HCT116 (cell line): ENCODE measurements around the gene VSNL1. TPM values are rescaled to one million over a fixed set of nuclear protein-coding genes. Genes with fewer than 3 reads are reported as not detected.

Experiments
- ATAC-seq: fragments of 200-7000 bp; cut with Tn5 transposase; 2 replicates; pipeline ENCODE4 v1.9.1; 2020; ENCODE audit warnings: mild to moderate bottlenecking, moderate library complexity
- BruUV-seq: library from RNA; stranded (reverse); fragments of 400-500 nt; replicated peaks from 2 replicates; lab custom pipeline; 2021; lab: Mats Ljungman, UMichigan
- CTCF ChIA-PET: fragments of 300-600 bp; sonication (Branson Sonifier 250); formaldehyde crosslinking; loops from one replicate; lab custom pipeline; 2021; ENCODE audit warnings: antibody characterized with exemption; lab: Charles Lee
- POLR2A ChIA-PET: fragments of 300-600, 350-600 bp; sonication (Branson Sonifier 250); formaldehyde crosslinking; loops from one replicate; lab custom pipeline; 2021; ENCODE audit warnings: antibody characterized with exemption; lab: Charles Lee
- RAD21 ChIA-PET, 2 experiments: fragments of 300-600 bp; sonication (Branson Sonifier 250); formaldehyde crosslinking; loops; one replicate each; lab custom pipeline; 2023; ENCODE audit warnings: low total read pairs in 2 of 2; ENCODE audit not compliant: uncharacterized antibody in 2 of 2, unreplicated experiment in 2 of 2, low non-redundant PET in 1 of 2; lab: Charles Lee
- DNase-seq: peaks from one replicate; pipeline ENCODE4 v3.0.0-alpha.2; 2010; ENCODE audit warnings: low read depth, low spot score
- H2AFZ ChIP-seq: fragments of 200-600 bp; shearing (Covaris generic), sonication (generic); 2 replicates; pipeline ENCODE4 v1.6.1; 2017; ENCODE audit warnings: low read depth, mixed run types, mixed read lengths, antibody characterized with exemption, low read length; ENCODE audit not compliant: poor library complexity, severe bottlenecking
- H3K27ac ChIP-seq: 2 replicates; pipeline ENCODE4 v1.5.1; 2012; ENCODE audit warnings: low read depth, low read length
- H3K27me3 ChIP-seq: fragments of 200-600 bp; sonication (generic); 2 replicates; pipeline ENCODE4 v1.6.1; 2016; ENCODE audit warnings: mixed run types, low read length, mixed read lengths; ENCODE audit not compliant: insufficient read depth
- H3K36me3 ChIP-seq, 2 experiments: fragments of 200-500 bp in 1 of 2; fragments of 200-600 bp in 1 of 2; sonication (Bioruptor generic) in 1 of 2; sonication (generic) in 1 of 2; 2 replicates each; pipeline versions ENCODE4 v1.5.1 to v1.6.1; 2014 to 2016; ENCODE audit warnings: low read length in 2 of 2, inconsistent platforms in 1 of 2, mixed read lengths in 1 of 2, mixed run types in 1 of 2; ENCODE audit not compliant: insufficient read depth in 2 of 2, control insufficient read depth in 1 of 2
- H3K4me1 ChIP-seq, 2 experiments: fragments of 200-600 bp in 1 of 2; sonication (generic) in 1 of 2; 2 replicates each; pipeline versions ENCODE4 v1.5.1 to v1.6.1; 2012 to 2017; ENCODE audit warnings: low read length in 2 of 2, inconsistent platforms in 1 of 2, mild to moderate bottlenecking in 1 of 2, mixed read lengths in 1 of 2, mixed run types in 1 of 2, moderate library complexity in 1 of 2; ENCODE audit not compliant: insufficient read depth in 2 of 2, control insufficient read depth in 1 of 2
- H3K4me2 ChIP-seq: fragments of 200-600 bp; sonication (generic); 2 replicates; pipeline ENCODE4 v1.6.1; 2017; ENCODE audit warnings: mixed run types, low read length, mixed read lengths
- H3K4me3 ChIP-seq, 2 experiments: fragments of 200-600 bp in 1 of 2; sonication (generic) in 1 of 2; replicated peaks in 1 of 2; 2 replicates each; pipeline ENCODE4 v1.5.1; 2011 to 2016; ENCODE audit warnings: low read length in 2 of 2, control low read depth in 1 of 2, low read depth in 1 of 2, mild to moderate bottlenecking in 1 of 2, mixed read lengths in 1 of 2, mixed run types in 1 of 2
- H3K79me2 ChIP-seq: fragments of 200-600 bp; sonication (generic); 2 replicates; pipeline ENCODE4 v1.6.1; 2017; ENCODE audit warnings: mild to moderate bottlenecking, mixed run types, low read length, moderate library complexity, mixed read lengths; ENCODE audit not compliant: insufficient read depth
- H3K9ac ChIP-seq: fragments of 200-600 bp; sonication (generic); 2 replicates; pipeline ENCODE4 v1.6.1; 2016; ENCODE audit warnings: low read length, mixed read lengths
- H3K9me2 ChIP-seq: fragments of 200-600 bp; sonication (generic), shearing (Covaris generic); 2 replicates; pipeline ENCODE4 v1.6.1; 2017; ENCODE audit warnings: mixed run types, mild to moderate bottlenecking, moderate library complexity; ENCODE audit not compliant: insufficient read depth
- H3K9me3 ChIP-seq, 2 experiments: fragments of 200-500 bp in 1 of 2; fragments of 200-600 bp in 1 of 2; sonication (Bioruptor generic) in 1 of 2; sonication (generic) in 1 of 2; 2 replicates each; pipeline ENCODE4 v1.6.1; 2014 to 2017; ENCODE audit warnings: low read length in 2 of 2, mixed read lengths in 2 of 2, inconsistent platforms in 1 of 2, low read depth in 1 of 2, mild to moderate bottlenecking in 1 of 2, mixed run types in 1 of 2, moderate library complexity in 1 of 2; ENCODE audit not compliant: control insufficient read depth in 1 of 2, insufficient read depth in 1 of 2
- H4K20me1 ChIP-seq: fragments of 200-600 bp; sonication (generic), shearing (Covaris generic); 2 replicates; pipeline ENCODE4 v1.6.1; 2017; ENCODE audit warnings: mixed run types, mild to moderate bottlenecking, moderate library complexity; ENCODE audit not compliant: insufficient read depth
- CBX3 ChIP-seq: IDR thresholded peaks from 2 replicates; pipeline ENCODE4 v1.6.1; 2012; ENCODE audit warnings: low read depth
- CEBPB ChIP-seq: IDR thresholded peaks from 2 replicates; pipeline ENCODE4 v1.6.1; 2012; ENCODE audit warnings: low read depth
- EGR1 ChIP-seq: IDR thresholded peaks from 2 replicates; pipeline ENCODE4 v1.6.1; 2012; ENCODE audit warnings: low read depth
- ELF1 ChIP-seq: IDR thresholded peaks from 2 replicates; pipeline ENCODE4 v1.6.1; 2012; ENCODE audit warnings: low read depth, borderline replicate concordance
- EZH2 ChIP-seq: fragments of 200-600 bp; sonication (generic); IDR thresholded peaks from 2 replicates; pipeline ENCODE4 v1.6.1; 2017; ENCODE audit warnings: antibody characterized with exemption, mixed run types
- EZH2phosphoT487 ChIP-seq: fragments of 200-600 bp; IDR thresholded peaks from 2 replicates; pipeline ENCODE4 v1.6.1; 2018; ENCODE audit warnings: antibody characterized with exemption, borderline replicate concordance
- FOSL1 ChIP-seq: IDR thresholded peaks from 2 replicates; pipeline ENCODE4 v1.6.1; 2012; ENCODE audit warnings: low read depth
- POLR2A ChIP-seq: IDR thresholded peaks from 2 replicates; pipeline ENCODE4 v1.7.0; 2011; ENCODE audit warnings: borderline replicate concordance; ENCODE audit not compliant: insufficient read depth, insufficient read length; ENCODE audit errors: extremely low read depth
- POLR2AphosphoS5 ChIP-seq: IDR thresholded peaks from 2 replicates; pipeline ENCODE4 v1.6.1; 2011; ENCODE audit warnings: mild to moderate bottlenecking, low read depth, low read length, moderate library complexity
- SIN3A ChIP-seq: IDR thresholded peaks from 2 replicates; pipeline ENCODE4 v1.6.1; 2012; ENCODE audit warnings: low read depth
- SRF ChIP-seq: IDR thresholded peaks from 2 replicates; pipeline ENCODE4 v1.6.1; 2012; ENCODE audit warnings: low read depth
- TCF7L2 ChIP-seq: IDR thresholded peaks from 2 replicates; pipeline ENCODE4 v1.7.0; 2011; ENCODE audit warnings: borderline replicate concordance, inconsistent platforms; ENCODE audit not compliant: insufficient read depth, insufficient read length; ENCODE audit errors: extremely low read depth
- YY1 ChIP-seq: IDR thresholded peaks from 2 replicates; pipeline ENCODE4 v1.6.1; 2011; ENCODE audit warnings: low read length, low read depth, moderate library complexity, mild to moderate bottlenecking; ENCODE audit not compliant: insufficient replicate concordance; ENCODE audit errors: extremely low read depth
- ZNF274 ChIP-seq: fragments of 200-500 bp; sonication (Bioruptor generic); IDR thresholded peaks from 2 replicates; pipeline ENCODE4 v1.6.1; 2014; ENCODE audit warnings: mild to moderate bottlenecking, low read depth, low read length, inconsistent platforms
- intact Hi-C: fragments of 100-400 bp; cut with micrococcal nuclease; formaldehyde crosslinking; loops from 2 replicates; pipeline ENCODE4 v1.10.0; 2022
- total RNA-seq: library from RNA; stranded (reverse); gene quantifications from one replicate; pipeline ENCODE4 v1.2.1, GENCODE V29; 2021; ENCODE audit not compliant: unreplicated experiment
- TF ChIP-seq, protein P1 (sequence below), 3 experiments: fragments of 200-600 bp in 1 of 3; sonication (generic) in 1 of 3; IDR thresholded peaks in 2 of 3; conservative IDR thresholded peaks in 1 of 3; 2 replicates each; pipeline ENCODE4 v1.5.1; 2012 to 2017; ENCODE audit warnings: low read depth in 2 of 3, low read length in 2 of 3, antibody characterized with exemption in 1 of 3, borderline replicate concordance in 1 of 3, control low read depth in 1 of 3, mild to moderate bottlenecking in 1 of 3, mixed read lengths in 1 of 3, mixed run types in 1 of 3, moderate library complexity in 1 of 3; ENCODE audit not compliant: insufficient read depth in 1 of 3
- TF ChIP-seq, protein P2 (sequence below): IDR thresholded peaks from 2 replicates; pipeline ENCODE4 v1.6.1; 2011; ENCODE audit warnings: mild to moderate bottlenecking, low read length, moderate library complexity; ENCODE audit not compliant: insufficient replicate concordance; ENCODE audit errors: extremely low read depth
- TF ChIP-seq, protein P3 (sequence below): IDR thresholded peaks from 2 replicates; pipeline ENCODE4 v1.6.1; 2012

VSNL1 gene
- total RNA-seq, 1 experiment from 2014 or later = 4.6 TPM

DNA sequence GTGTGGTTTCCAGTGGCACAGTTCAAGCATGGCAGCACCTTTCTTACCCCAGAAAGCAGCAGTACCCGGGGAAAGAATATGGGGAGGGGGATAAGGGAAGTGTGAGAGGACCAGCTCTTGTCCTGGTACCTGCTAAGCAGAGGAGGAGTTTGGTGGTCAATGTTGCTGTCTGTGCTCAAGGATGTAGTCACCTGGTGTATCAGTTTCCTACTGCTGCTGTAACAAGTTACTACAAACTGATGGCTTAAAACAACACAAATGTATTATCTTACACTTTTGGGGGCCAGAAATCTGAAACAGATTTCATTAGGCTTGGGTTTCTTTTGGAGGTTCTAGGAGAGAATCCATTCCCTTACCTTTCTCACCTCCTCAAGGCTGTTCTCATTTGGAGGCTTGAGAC is 77.5 kb downstream of the VSNL1 start:
- ChIA-PET POLR2A (no interaction called here), CTCF (no interaction called here), RAD21 (no interaction called here)
- Histone ChIP-seq H2AFZ (no peak overlapping the region), H3K9me2 (no peaks in the 10 kb centered on the region), H3K4me2 (no peak overlapping the region), H3K4me1 (peaks cover 0 to 69% of the 10 kb centered on the region in 2 experiments; a peak in 2 of 4 replicates), H4K20me1 (no peaks in the 10 kb centered on the region), H3K36me3 (no peaks in the 10 kb centered on the region), H3K4me3 (no peak overlapping the region), H3K27ac (no peak overlapping the region), H3K9me3 (no peaks in the 10 kb centered on the region), H3K27me3 (no peaks in the 10 kb centered on the region), H3K9ac (no peak overlapping the region), H3K79me2 (no peaks in the 10 kb centered on the region)
- BruUV-seq = no TSS peak
- ATAC-seq = no peak
- TF ChIP-seq POLR2AphosphoS5 (no peak), CBX3 (peak; percentile 31; the same call in 1 of the 2 replicates)
- intact Hi-C loops = no loop called here
- no peak for DNase-seq

DNA sequence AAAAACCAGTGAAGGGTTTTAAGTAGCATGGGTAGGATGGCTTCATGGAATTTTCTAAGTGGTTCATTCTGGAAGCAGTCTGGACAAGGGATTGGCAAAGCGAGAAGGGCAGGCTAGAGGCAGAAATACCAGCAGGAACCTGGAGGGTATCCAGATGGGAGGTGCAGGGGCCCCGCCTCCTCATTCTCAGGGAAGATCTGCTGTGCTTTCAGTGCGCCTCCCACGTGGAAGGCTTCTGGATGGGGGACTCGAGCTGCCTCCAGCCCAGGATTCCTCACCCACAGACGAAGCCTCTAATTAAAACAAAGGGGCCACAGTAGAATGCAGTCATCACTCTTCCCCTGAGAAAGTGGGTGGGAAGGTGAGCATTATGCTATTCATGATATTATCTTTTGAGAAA is 79.8 kb downstream of the VSNL1 start:
- intact Hi-C loops = no loop called here
- Histone ChIP-seq H3K27me3 (no peaks in the 10 kb centered on the region), H3K4me3 (no peak overlapping the region), H3K4me2 (peak overlapping the region; percentile 39), H3K9me2 (no peaks in the 10 kb centered on the region), H4K20me1 (no peaks in the 10 kb centered on the region), H3K9ac (no peak overlapping the region), H3K27ac (no peak overlapping the region), H3K36me3 (no peaks in the 10 kb centered on the region), H2AFZ (no peak overlapping the region), H3K79me2 (no peaks in the 10 kb centered on the region), H3K9me3 (no peaks in the 10 kb centered on the region), H3K4me1 (peaks cover 0 to 50% of the 10 kb centered on the region in 2 experiments; a peak in 2 of 4 replicates)
- RAD21 ChIA-PET = no interaction called here
- CTCF ChIA-PET = no interaction called here
- POLR2A ChIA-PET = no interaction called here
- no TSS peak for BruUV-seq
- 0 out of 2 replicates have a peak, but pooled peaks have one; percentile 28 for ATAC-seq
- DNase-seq = no peak
- TF ChIP-seq POLR2AphosphoS5 (no peak), SIN3A (no peak), POLR2A (no peak), EZH2phosphoT487 (no peak), ZNF274 (no peak), CEBPB (no peak), CBX3 (peak; percentile 40; the same call in 1 of the 2 replicates), SRF (no peak), EGR1 (0 out of 2 replicates have a peak, but pooled peaks have one; percentile 21), FOSL1 (no peak), EZH2 (no peak), ELF1 (no peak), YY1 (no peak), TCF7L2 (no peak)
- TF ChIP-seq, protein P1, sequence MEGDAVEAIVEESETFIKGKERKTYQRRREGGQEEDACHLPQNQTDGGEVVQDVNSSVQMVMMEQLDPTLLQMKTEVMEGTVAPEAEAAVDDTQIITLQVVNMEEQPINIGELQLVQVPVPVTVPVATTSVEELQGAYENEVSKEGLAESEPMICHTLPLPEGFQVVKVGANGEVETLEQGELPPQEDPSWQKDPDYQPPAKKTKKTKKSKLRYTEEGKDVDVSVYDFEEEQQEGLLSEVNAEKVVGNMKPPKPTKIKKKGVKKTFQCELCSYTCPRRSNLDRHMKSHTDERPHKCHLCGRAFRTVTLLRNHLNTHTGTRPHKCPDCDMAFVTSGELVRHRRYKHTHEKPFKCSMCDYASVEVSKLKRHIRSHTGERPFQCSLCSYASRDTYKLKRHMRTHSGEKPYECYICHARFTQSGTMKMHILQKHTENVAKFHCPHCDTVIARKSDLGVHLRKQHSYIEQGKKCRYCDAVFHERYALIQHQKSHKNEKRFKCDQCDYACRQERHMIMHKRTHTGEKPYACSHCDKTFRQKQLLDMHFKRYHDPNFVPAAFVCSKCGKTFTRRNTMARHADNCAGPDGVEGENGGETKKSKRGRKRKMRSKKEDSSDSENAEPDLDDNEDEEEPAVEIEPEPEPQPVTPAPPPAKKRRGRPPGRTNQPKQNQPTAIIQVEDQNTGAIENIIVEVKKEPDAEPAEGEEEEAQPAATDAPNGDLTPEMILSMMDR (IDR thresholded peaks at IDR 0.05 in 2 of 3, conservative IDR thresholded peaks at IDR 0.05 in 1 of 3; ENCODE audit: borderline replicate concordance in 1 of 3, insufficient read depth in 1 of 3, low read depth in 2 of 3, low read length in 2 of 3) = no peak
- TF ChIP-seq, protein P2, sequence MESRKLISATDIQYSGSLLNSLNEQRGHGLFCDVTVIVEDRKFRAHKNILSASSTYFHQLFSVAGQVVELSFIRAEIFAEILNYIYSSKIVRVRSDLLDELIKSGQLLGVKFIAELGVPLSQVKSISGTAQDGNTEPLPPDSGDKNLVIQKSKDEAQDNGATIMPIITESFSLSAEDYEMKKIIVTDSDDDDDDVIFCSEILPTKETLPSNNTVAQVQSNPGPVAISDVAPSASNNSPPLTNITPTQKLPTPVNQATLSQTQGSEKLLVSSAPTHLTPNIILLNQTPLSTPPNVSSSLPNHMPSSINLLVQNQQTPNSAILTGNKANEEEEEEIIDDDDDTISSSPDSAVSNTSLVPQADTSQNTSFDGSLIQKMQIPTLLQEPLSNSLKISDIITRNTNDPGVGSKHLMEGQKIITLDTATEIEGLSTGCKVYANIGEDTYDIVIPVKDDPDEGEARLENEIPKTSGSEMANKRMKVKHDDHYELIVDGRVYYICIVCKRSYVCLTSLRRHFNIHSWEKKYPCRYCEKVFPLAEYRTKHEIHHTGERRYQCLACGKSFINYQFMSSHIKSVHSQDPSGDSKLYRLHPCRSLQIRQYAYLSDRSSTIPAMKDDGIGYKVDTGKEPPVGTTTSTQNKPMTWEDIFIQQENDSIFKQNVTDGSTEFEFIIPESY = no peak
- TF ChIP-seq, protein P3, sequence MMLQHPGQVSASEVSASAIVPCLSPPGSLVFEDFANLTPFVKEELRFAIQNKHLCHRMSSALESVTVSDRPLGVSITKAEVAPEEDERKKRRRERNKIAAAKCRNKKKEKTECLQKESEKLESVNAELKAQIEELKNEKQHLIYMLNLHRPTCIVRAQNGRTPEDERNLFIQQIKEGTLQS = no peak
